NCI-H187 treated with DMSO at 0.1 percent for 48 hours (cell line): ENCODE results near the gene MRPL20.
"Not testable (repeated sequence)": the region's sequence is repeated elsewhere in the genome, so short reads cannot be mapped to it uniquely, and the experiment has no call there.

Experiments used
- DNase-seq: peaks from one replicate; lab custom pipeline; 2025; lab: John Stamatoyannopoulos, UW

The MRPL20 gene

DNA sequence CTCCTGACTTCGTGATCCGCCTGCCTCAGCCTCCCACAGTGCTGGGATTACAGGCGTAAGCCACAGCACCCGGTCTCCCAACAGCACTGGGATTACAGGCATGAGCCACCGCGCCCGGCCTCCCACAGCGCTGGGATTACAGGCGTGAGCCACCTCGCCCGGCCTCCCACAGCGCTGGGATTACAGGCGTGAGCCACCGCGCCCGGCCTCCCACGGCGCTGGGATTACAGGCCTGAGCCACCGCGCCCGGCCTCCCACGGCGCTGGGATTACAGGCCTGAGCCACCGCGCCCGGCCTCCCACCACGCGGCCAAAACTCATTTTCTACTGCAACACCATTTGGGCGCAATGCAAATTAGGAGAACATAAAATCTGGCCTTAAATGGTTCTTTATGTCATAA lies 21.8 kb downstream of the MRPL20 start:
- not testable (repeated sequence) for DNase-seq

DNA sequence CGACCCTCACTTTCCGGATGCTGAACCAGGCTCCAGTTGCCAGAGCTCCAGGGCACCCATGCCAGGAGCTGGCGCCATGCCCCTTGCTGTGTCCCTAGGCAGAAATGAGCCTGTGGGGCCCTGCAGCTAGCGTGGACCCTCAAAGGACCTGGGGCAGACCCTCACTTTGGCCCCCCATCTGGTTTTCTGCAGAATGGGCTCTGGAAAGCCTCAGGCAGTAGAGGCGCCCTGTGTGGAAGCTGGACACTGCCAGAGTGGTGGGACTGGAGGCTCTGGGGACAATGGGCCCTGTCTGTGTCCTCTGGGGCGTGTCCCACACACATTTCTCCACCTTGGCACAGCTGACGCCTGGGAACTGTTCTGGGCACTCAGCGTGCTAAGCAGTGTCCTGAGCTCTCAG lies 25.8 kb downstream of the MRPL20 start:
- DNase-seq, result no peak

DNA sequence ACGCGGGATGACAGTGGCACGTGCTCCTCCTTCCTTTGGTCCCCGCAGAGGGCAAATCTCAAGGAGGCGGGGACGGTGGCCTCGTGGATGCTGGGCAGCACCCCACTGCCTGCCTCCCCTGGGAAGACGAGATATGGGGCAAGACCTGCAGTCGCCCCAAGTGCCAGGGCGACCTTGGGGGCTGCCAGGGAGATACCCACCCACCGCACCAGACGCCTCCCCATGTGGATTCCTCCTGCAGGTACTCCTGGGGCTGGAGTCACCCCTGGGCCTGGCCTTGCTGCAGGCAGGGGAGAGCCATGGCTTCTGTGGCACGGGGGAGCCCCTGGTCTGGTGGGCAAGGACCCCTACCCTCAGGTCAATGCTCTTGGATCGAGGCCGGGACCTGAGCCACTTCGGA lies 26.2 kb downstream of the MRPL20 start:
- no peak for DNase-seq

DNA sequence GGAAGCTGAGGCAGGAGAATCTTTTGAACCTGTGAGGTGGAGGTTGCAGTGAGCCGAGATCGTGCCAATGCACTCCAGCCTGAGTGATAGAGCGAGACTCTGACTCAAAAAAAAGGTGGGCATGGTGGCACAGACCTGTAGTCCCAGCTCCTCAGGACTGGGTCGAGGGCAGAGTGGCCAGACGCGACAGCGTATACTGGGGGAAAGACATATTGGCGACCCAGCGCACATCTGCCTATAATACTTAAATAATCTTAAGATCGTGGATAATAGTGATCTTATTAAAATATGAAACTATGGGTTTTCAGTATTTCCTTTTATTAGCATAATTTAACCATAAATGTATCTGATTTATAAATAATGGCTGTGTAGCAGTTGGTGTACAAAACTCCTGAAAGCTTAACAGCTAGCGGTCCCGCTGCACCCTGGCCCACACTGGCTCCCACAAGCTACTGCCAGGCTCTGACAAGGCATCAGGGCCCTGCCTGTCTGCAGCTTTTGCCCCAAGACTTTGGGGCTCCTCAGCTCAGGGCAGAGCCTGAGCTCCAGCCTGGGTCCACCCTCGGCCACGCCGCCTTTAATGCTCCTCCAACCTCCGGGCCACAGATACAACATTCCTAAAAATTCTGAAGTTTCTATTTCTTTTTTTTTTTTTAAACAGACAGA lies 29.4 kb downstream of the MRPL20 start:
- DNase-seq, result no peak

DNA sequence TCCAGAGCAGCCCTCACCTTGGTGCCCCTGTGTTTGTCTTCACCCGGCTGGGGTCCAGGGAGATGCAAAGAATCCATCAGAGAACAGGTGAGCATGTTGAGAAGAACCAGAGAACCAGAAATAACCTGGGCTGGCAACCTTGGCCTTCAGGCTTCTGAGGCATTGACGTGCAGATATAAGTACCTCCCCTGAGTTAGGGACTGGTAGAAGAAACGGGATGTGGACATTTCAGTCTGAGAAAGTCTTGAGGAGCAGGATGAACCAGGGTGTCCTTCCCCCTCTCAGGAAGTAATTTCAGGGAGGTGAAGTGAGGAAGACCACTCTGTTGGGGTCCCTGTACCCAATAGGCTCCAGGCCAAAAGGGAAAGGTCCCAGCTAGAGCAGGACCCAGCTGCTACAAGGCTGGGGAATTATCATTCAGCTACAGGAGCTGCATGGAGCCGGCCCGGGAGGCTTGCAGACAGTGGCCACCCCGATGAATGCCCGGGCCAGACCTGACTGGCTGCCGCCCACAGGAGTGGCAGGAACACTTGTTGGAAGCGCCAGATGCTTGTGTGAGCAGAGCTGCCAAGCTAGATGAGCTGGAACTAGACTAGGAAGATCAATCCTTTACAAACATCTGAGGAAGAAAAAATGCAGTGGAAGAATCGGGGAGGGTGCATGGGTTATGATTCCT lies 30.4 kb downstream of the MRPL20 start:
- DNase-seq, result no peak

DNA sequence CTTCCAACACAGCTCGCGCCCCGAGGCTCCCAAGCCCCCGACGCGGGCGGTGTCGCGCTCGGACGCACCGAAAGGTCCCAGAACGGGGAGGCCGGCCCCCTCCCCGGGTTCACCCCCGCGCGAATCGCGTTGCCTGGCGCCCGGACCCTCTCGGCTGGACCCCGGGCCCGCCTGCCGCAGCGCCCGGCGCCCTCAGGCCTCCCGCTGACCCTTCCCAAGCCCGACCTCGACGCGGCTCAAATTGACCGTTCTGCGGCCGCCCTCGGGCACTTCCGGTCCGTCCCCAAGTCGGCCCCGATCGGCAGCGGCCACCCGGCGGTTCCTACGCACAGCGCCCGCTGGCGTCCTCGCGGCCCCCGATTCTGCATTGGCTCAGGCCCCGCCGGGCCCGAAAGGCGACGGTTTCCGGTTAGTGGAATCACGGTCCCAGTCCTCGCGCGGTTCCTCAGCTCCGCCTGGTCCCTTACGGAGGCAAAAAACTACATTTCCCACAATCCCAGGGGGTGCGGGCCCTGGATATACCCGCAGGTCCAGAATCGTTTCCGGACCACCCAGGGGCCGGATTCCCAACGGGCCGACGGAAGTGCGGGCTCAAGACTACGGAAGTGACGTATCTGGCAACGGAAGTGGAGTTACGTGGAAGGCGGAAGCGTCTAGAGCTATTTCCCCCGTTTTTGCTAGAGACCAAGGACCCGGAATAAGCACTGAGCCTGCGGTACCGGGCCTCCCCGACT lies 32.0 kb downstream of the MRPL20 start, which contains the start of gene AURKAIP1:
TSS of gene AURKAIP1 (minus strand) at position 279 of the 734 bp plus-strand sequence. CDS start 451 bp downstream, outside the sequence.
- DNase-seq, result peak; percentile 94

DNA sequence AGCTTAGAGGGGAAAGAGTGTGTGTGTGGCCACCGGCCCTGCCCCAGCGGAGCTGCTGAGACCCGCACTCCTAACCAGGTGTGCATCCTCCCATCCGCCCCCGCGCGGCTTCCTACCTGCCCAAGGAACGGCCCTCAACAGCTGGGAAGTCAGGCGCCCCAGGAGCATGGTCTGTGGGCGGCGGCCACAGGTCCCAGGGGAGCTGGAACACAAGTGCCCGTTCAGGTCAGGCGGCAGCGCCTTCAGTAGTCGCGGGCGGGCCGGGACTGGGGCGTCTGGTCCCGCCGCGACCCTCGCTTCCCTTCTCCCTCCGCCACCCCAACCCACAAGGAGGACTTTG lies 32.5 kb downstream of the MRPL20 start:
- DNase-seq, result no peak

DNA sequence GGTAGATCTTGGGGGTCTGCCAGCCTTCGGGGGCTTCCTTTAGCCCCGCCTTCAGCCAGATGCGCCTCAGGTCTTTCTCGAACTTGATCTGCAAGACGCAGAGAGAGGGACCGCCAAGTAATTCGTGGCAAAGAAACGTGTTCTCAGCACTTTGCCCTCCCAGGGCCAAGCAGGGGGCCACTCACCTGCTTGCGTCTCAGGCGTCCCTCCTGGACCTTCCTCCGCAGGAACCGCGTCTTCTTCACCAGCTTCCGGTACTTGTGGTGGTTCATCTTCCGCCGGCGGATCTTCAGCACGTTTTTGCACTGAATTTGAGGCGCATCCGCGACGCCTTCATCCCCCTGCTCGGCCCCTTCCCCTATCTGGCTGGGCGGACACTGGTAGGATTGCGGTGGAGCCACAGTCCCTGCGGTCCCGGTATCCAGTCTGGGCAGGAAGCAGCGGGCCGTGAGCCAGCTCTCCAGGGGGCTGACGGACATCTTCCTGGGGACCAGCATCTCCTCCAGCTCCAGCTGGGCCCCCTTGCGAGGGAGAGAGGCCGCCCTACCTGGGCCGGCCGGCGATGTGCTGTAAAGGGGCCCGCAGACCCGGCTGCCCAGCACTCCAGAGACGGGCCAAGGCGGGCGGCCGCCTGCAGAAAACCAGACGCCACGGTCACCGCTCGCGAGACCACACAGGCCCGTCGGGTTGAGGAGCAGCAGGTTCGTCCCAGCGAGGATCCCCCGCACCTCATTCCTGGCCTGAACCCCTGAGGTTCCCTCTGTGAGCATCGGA lies 33.1 kb downstream of the MRPL20 start:
- DNase-seq, result no peak

DNA sequence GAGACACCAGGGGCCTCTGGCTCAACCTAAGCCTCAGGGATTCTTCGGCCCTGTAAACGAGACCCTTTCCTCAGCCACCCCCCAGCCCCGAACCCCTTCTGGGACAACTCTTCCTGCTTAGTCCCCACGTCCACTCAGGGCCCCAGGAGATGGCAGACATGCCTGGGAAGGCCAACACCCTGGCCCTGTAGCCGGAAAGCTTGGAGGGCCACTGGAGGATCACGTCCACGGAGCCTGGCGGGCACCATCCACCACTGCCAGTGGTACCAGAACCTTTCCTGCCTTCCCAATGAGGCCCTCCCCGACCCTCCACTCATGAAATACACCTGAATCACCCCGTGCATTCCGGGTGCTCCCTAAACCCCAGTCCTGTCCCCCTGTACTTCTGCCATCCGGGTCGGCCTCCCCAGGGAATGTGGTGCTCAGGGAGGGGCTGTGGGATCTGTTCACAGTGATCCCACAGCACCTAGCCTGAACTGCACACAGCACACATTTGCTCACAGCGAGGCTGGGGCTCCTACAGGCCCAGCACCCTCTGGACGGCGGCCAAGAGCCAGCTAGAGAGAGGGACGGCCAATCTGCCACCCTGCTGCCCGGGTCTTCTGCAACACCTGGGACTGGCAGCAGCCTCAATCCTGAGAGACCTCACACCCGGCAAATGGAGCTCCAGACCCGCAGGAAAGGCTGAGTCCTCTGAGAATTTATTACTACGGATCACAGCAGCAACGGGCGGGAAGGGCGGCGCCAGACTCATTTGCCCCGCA lies 33.9 kb downstream of the MRPL20 start:
- DNase-seq, result no peak

DNA sequence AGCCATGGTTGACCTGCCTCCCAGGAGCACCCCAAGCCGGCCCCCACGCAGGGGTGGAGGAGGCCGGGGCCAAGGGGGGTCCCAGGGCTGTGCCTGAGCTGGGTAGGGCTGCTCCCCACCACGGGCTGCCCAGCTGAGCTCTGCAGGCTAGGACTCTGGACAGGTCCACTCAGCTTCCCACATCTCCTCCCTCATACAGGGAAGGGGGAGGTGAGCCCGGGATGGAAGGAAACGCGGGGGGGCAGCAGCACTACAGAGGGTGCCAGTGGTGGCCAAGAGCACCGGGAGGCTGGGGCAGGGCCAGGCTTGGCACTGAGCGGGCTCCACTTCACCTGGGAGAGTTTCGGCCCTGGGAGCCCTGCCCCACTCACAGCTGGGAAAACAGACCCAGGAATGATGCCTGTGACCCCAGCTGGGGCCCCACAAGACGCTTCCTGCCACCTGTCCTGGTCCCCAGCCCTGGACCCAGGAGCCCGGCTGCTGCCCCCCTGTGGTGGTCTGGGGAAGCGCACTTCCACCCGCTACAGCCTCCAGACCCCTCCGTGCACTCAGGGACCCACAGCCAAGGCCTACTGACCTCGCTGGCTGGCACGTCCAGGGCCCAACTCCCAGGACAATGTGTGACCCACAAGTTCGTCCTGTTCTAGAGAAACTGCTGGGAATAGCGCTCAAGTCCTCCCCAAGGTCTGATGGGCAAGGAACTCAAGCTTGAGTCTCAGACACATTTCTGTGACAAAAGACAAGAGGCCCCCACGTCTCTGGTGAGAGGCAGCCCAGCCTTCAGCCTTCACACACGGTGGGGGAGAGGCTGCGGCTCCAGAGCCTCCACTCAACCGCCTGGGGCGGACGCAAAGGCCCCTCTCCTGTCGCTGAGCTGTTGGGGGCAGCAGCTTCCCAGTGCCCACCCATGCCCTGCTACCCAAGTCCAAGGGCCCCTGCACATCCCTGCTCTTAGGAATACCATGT lies 35.1 kb downstream of the MRPL20 start:
- DNase-seq, result no peak

DNA sequence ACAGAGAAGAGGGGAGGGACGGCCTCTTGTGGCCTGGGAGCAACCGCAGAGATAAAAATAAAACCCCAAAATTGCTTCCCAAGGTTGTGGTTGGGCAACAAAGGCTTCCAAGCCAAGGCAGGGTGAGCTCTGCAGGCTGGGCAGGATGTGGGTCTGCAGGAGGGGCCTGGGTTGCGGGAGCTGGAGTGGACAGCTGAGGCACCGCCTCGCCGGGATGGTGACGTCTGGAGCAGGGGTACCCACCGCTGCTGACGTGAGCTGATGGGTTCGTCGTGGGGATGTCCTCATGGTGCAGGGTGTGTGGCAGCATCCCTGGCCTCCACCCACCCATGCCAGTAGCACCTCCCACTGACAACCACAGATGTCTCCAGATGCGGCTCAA lies 35.7 kb downstream of the MRPL20 start:
- no peak for DNase-seq

DNA sequence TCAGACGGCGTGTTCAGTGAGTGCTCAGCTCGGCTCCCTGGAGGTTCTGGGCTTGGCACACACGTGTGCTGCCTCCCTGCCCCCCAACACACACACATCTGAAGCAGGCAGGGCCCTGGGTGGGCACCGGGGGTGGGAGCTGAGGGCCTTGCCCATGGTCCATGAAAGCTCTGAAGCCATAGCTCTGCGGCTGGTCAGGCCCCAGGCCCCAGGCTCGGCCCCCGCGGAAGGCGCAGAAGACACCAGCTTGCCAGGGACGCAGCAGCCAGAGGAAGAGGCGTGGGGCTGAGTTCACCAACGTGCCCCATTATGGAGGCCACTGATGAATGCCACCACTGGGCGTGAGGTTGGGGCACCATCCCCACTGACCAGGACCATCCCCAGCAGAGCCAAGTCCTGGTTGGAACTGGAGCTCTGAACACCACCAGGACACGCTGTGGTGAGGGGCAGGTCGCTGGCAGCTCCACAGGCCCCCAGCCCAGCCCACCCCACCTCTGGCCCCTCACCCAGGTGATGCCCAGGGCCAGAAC lies 36.3 kb downstream of the MRPL20 start:
- no peak for DNase-seq

DNA sequence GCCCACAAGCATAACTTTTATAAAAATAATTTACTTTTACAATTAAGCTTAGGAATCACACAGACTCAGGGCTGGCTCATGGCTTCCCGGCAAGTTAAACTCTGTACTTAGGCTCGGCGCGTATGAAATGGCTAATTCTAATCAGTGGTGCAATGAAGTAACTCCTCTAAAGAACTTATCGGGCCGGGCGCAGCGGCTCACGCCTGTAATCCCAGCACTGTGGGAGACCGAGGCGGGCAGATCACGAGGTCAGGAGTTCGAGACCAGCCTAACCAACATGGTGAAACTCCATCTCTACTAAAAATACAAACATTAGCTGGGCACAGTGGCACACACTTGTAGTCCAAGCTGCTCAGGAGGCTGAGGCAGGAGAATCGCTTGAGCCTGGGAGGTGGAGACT lies 37.0 kb downstream of the MRPL20 start:
- DNase-seq, result not testable (repeated sequence)

DNA sequence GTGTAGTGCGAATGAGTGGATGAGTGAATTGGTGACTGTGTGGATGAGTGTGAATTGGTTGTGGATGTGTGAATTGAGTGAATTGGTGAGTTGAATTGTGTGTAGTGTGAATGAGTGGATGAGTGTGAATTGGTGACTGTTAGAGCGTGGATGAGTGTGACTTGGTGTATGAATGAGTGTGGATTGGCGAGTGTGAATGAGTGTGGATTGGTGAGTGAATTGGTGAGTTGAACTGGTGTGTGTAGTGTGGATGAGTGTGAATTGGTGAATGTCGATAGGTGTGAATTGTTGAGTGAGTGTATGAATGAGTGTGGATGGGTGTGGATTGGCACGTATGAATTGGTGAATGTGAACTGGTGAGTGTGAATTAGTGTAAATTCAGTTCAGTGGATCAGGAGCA lies 39.8 kb downstream of the MRPL20 start:
- no peak for DNase-seq

DNA sequence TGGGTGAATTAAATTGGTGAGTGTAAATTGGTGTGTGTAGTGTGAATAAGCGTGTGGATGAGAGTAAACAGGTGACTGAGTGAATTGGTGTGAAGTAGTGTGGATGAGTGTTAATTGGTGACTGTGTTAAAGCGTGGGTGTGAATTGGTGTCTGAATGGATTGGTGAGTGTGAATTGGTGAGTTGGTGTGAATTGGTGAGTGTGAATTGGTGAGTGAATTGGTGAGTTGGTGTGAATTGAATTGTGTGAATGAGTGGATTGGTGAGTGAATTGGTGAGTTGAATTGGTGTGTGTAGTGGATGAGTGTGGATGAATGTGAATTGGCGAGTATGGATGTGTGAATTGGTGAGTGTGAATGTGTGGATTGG lies 40.4 kb downstream of the MRPL20 start:
- no peak for DNase-seq

DNA sequence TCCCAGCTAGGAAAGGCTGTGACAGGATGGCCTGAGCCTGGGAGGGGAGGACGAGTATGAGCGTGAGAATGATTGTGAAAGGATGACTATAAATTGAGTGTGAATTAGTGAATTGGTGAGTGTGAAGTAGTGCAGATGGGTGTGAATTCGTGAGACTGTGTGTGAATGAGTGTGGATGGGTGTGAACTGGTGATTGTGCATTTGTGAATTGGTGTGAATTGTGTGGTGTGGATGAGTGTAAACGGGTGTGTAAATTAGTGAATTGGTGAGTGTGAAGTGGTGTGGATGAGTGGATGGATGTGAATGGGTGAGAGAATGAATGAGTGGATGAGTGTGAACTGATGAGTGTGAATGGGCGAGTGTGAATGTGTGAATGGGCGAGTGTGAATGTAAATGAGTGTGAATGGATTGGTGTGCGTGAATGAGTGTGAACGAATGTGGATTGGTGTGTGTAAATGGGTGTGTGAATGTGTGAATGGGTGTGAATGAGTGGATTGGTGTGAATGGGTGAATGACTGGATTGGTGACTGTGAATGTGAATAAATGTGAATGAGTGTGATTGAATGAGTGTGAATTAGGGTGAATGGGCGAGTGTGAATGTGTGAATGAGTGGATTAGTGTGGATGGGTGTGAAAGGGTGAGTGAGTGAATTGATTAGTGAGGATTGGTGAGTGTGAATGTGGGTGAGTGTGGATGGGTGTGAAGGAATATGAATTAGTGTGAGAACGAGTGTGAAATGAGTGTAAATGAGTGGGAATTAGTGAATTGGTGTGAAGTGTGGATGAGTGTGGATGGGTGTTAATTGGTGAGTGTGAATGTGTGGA lies 41.0 kb downstream of the MRPL20 start:
- DNase-seq, result no peak

DNA sequence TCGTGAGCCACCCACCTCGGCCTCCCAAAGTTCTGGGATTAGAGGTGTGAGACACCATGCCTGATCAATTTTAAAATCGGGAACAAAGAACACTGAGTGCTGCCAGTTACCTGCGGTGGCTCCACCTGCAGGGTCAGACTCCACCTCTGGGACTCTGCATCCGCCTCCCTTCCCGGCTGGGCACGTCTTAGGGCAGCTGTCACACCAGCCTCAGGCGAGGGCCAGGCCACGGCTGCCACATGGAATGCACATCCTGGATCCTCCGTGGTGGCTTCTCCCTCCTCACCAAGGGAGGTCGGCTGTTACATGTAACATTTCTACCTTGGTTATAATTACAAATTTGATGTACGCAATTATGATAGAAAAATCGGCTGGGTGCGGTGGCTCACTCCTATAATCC lies 42.8 kb downstream of the MRPL20 start:
- no peak for DNase-seq

DNA sequence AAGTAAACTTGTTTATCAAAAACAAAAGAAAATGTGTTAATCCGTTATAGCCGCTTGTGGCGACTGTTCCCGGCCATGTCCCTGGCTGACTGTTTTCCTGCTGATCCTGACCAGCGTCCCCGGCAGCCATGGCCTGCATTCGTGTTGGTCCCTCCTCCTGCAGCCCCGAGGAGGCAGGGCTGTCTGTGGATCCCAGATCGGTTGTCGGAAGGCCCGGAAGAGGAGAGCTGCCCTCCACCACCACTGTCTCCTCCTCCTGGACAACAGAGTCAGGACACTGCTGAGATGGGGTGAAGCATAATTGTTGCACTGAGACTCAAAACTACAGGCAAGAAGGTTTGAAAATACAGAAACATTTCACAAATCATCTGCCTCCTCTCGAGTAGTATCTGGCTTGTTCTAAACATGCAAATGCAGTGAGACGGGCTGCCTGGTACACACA lies 45.1 kb downstream of the MRPL20 start:
- no peak for DNase-seq

DNA sequence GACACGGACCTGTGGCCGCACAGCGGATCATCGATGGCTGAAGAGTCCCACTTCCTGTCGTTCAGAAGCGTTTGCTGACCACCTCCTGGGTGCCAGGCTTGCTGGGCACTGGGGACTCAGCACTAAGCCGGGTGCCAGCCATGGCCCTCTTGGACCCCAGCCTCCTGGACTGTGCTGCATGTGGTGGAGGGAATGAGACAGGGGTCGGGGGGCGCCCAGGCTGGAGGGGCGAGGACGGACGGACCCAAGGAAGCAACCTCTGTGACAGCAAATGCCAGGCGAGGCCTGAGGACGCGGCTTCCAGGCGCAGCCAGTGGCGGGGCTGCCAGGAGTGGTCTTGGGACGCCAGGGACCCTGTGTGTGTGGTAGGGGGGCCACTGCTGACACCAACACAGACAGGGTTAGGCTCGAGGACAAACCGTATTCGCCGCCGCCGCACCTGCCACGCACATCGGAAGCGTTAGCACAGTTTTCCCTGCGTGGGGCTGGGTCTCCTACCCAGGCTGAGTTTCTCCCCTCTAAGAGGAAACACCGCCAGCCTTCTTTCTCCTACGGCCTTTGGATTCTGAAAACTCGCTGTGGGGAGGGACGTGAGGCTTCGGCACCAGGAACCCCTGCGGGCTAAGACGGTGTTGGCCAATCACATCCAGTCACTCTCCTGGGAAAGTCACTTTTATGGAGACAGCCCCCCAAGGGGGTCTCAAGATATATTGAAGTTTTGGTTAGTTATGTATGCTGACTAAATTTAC lies 45.7 kb downstream of the MRPL20 start:
- DNase-seq, result no peak
